ENCODE measurements around the gene TFF1.

TFF1 gene

GRCh38 chr21:42375506-42375905 lies 9.2 kb upstream of the TFF1 start:
- no peak for TF ChIP-seq POU6F1 (CRISPR knock-in tag; IDR thresholded peaks at IDR 0.05; ENCODE audit: borderline replicate concordance, low read depth)
- no peak for TF ChIP-seq CREB5 (CRISPR knock-in tag; IDR thresholded peaks at IDR 0.05; ENCODE audit: low read depth)
- TF ChIP-seq SNAI2 (CRISPR knock-in tag; IDR thresholded peaks at IDR 0.05) = no peak
- no peak for TF ChIP-seq RARB (CRISPR knock-in tag; IDR thresholded peaks at IDR 0.05)
- no peak for TF ChIP-seq TCF4 (CRISPR knock-in tag; IDR thresholded peaks at IDR 0.05; ENCODE audit: borderline replicate concordance)
- no peak for TF ChIP-seq CSRNP3 (CRISPR knock-in tag; IDR thresholded peaks at IDR 0.05)
- TF ChIP-seq ESRRG (CRISPR knock-in tag; IDR thresholded peaks at IDR 0.05) = no peak
- ATAC-seq = no peak

- no peak for TF ChIP-seq ZFP30 (CRISPR knock-in tag; IDR thresholded peaks at IDR 0.05)
- no peak for TF ChIP-seq TSHZ2 (CRISPR knock-in tag; IDR thresholded peaks at IDR 0.05)
- no peak for TF ChIP-seq RARB (CRISPR knock-in tag; IDR thresholded peaks at IDR 0.05)
- TF ChIP-seq TOX (CRISPR knock-in tag; IDR thresholded peaks at IDR 0.05; ENCODE audit: borderline replicate concordance) = no peak
- TF ChIP-seq ZNF70 (CRISPR knock-in tag; IDR thresholded peaks at IDR 0.05) = no peak
- TF ChIP-seq CSRNP3 (CRISPR knock-in tag; IDR thresholded peaks at IDR 0.05) = no peak
- TF ChIP-seq ZNF565 (CRISPR knock-in tag; conservative IDR thresholded peaks at IDR 0.05; ENCODE audit: low read depth) = no peak
- TF ChIP-seq ZFP3 (CRISPR knock-in tag; IDR thresholded peaks at IDR 0.05) = no peak
- no peak for TF ChIP-seq BACH2 (CRISPR knock-in tag; IDR thresholded peaks at IDR 0.05; ENCODE audit: borderline replicate concordance)
- ATAC-seq = no peak
These were observed 8.6 kb upstream of the TFF1 start for GRCh38 chr21:42374864-42375499.

GRCh38 chr21:42374457-42374856 lies 8.1 kb upstream of the TFF1 start:
- TF ChIP-seq CSRNP3 (CRISPR knock-in tag; IDR thresholded peaks at IDR 0.05) = no peak
- TF ChIP-seq ISL1 (CRISPR knock-in tag; IDR thresholded peaks at IDR 0.05) = no peak
- TF ChIP-seq ZNF70 (CRISPR knock-in tag; IDR thresholded peaks at IDR 0.05) = no peak
- no peak for TF ChIP-seq ZNF8 (CRISPR knock-in tag; IDR thresholded peaks at IDR 0.05)
- no peak for TF ChIP-seq ZFP30 (CRISPR knock-in tag; IDR thresholded peaks at IDR 0.05)
- no peak for TF ChIP-seq SNAI2 (CRISPR knock-in tag; IDR thresholded peaks at IDR 0.05)
- TF ChIP-seq PATZ1 (CRISPR knock-in tag; IDR thresholded peaks at IDR 0.05; ENCODE audit: borderline replicate concordance) = no peak
- TF ChIP-seq PPARA (CRISPR knock-in tag; IDR thresholded peaks at IDR 0.05; ENCODE audit: borderline replicate concordance) = no peak
- TF ChIP-seq TCF4 (CRISPR knock-in tag; IDR thresholded peaks at IDR 0.05; ENCODE audit: borderline replicate concordance) = no peak
- ATAC-seq = no peak

Measured in SK-N-SH treated with all-trans-retinoic acid at 6 μM for 48 hours (cell line).